HepG2 (cell line): ENCODE results near the gene ARIH1. TPM values are rescaled to one million over a fixed set of nuclear protein-coding genes. Genes with fewer than 3 reads are reported as not detected.

ENCODE experiments used
- ATAC-seq: fragments of 200-7000 bp; cut with Tn5 transposase; 3 replicates; pipeline ENCODE4 v1.9.1; 2020; ENCODE audit warnings: mild to moderate bottlenecking, moderate library complexity
- BruUV-seq: library from RNA; stranded (reverse); fragments of 400-500 nt; replicated peaks from 2 replicates; lab custom pipeline; 2021; lab: Mats Ljungman, UMichigan
- CTCF ChIA-PET: fragments of 300-600 bp; formaldehyde crosslinking; extraction: SDS; loops from one replicate; lab custom pipeline; 2021; ENCODE audit warnings: low total read pairs, inconsistent platforms, low intra/inter-chr PET ratio; lab: Yijun Ruan, JAX
- POLR2A ChIA-PET: fragments of 350-600 bp; sonication (Branson Sonifier 250); formaldehyde crosslinking; loops from one replicate; lab custom pipeline; 2020; ENCODE audit warnings: antibody characterized with exemption, inconsistent platforms; lab: Yijun Ruan, JAX
- DNase-seq: peaks from one replicate; pipeline ENCODE4 v3.0.0-alpha.2; 2015; ENCODE audit warnings: low spot score
- FAIRE-seq: peaks from 3 replicates; lab custom pipeline; 2011; peaks lifted over from hg19 to GRCh38; lab: Jason Lieb, UNC
- H2AFZ ChIP-seq: one replicate; pipeline ENCODE4 v1.6.1; 2011; ENCODE audit warnings: low read length, inconsistent platforms
- H3K27ac ChIP-seq: fragments of 300-600 bp; 3 replicates; pipeline ENCODE4 v1.8.0; 2011; ENCODE audit warnings: mixed run types, mild to moderate bottlenecking, mixed read lengths, low read length, inconsistent platforms; ENCODE audit not compliant: insufficient read depth; ENCODE audit errors: extremely low read length
- H3K27me3 ChIP-seq, 2 experiments: fragments of 200-600 bp in 1 of 2; 2 replicates in 1 of 2; 3 replicates in 1 of 2; pipeline versions ENCODE4 v1.6.0 to v1.8.0; 2011; ENCODE audit warnings: low read length in 2 of 2, mild to moderate bottlenecking in 2 of 2, moderate library complexity in 2 of 2, inconsistent platforms in 1 of 2; ENCODE audit not compliant: insufficient read depth in 2 of 2, control insufficient read depth in 1 of 2
- H3K36me3 ChIP-seq, 2 experiments: fragments of 200-600 bp in 1 of 2; replicated peaks in 1 of 2; 2 replicates in 1 of 2; 3 replicates in 1 of 2; pipeline versions ENCODE4 v1.5.1 to v1.8.0; 2011; ENCODE audit warnings: low read length in 2 of 2, inconsistent platforms in 1 of 2; ENCODE audit not compliant: insufficient read depth in 2 of 2, control insufficient read depth in 1 of 2
- H3K4me1 ChIP-seq: 2 replicates; pipeline ENCODE4 v1.5.1; 2012; ENCODE audit warnings: low read length, inconsistent platforms; ENCODE audit not compliant: insufficient read depth
- H3K4me2 ChIP-seq: 2 replicates; pipeline ENCODE4 v1.6.0; 2011; ENCODE audit warnings: low read depth, low read length, inconsistent platforms
- H3K4me3 ChIP-seq, 3 experiments: fragments of 200-600 bp in 1 of 3; sonication (generic), shearing (Covaris generic) in 1 of 3; replicated peaks in 1 of 3; 2 replicates each; pipeline ENCODE4 v1.5.1; 2011 to 2016; ENCODE audit warnings: low read length in 3 of 3, inconsistent platforms in 2 of 3, low read depth in 2 of 3, mild to moderate bottlenecking in 2 of 3, control low read depth in 1 of 3, mixed read lengths in 1 of 3; ENCODE audit not compliant: insufficient read depth in 1 of 3
- H3K79me2 ChIP-seq: one replicate; pipeline ENCODE4 v1.6.1; 2011; ENCODE audit warnings: low read length, inconsistent platforms; ENCODE audit not compliant: insufficient read depth
- H3K9ac ChIP-seq: 2 replicates; pipeline ENCODE4 v1.6.0; 2011; ENCODE audit warnings: mild to moderate bottlenecking, low read depth, low read length, inconsistent platforms; ENCODE audit not compliant: insufficient read depth
- H3K9me3 ChIP-seq: 2 replicates; pipeline ENCODE4 v1.5.1; 2012; ENCODE audit warnings: mild to moderate bottlenecking, low read length
- H4K20me1 ChIP-seq: 2 replicates; pipeline ENCODE4 v1.6.0; 2011; ENCODE audit warnings: inconsistent platforms, mild to moderate bottlenecking, low read length, moderate library complexity; ENCODE audit not compliant: insufficient read depth
- HDAC6 ChIP-seq: fragments of 200-600 bp; sonication (generic); IDR thresholded peaks from 2 replicates; pipeline ENCODE4 v1.7.0; 2017; ENCODE audit warnings: mild to moderate bottlenecking, antibody characterized with exemption, low read length, low read depth
- MYPOP ChIP-seq: sonication (generic); formaldehyde crosslinking; IDR thresholded peaks from 2 replicates; pipeline ENCODE4 v1.8.1; 2023; ENCODE audit warnings: mild to moderate bottlenecking, moderate library complexity, missing genetic modification reagents
- SMARCC2 ChIP-seq: fragments of 450-650 bp; IDR thresholded peaks from 2 replicates; pipeline ENCODE4 v1.6.1; 2017; ENCODE audit warnings: antibody characterized with exemption, mild to moderate bottlenecking
- ZFP90 ChIP-seq: sonication (generic); formaldehyde crosslinking; IDR thresholded peaks from 2 replicates; pipeline ENCODE4 v1.8.0; 2022; ENCODE audit warnings: missing genetic modification reagents, mild to moderate bottlenecking, inconsistent platforms, borderline replicate concordance
- ZNF878 ChIP-seq: sonication (generic); formaldehyde crosslinking; IDR thresholded peaks from 2 replicates; pipeline ENCODE4 v1.8.1; 2023; ENCODE audit warnings: mild to moderate bottlenecking, missing genetic modification reagents, moderate library complexity
- WGBS: methylation state at CpG from one replicate; pipeline ENCODE4 v1.1.6; 2017; ENCODE audit warnings: low lambda C conversion rate; 5-methylcytosine and 5-hydroxymethylcytosine counted together
- in situ Hi-C: cut with HindIII; loops from 2 replicates; pipeline ENCODE4 v1.10.0; 2017; ENCODE audit warnings: low pct_unique_long_range_greater_than_20kb; ENCODE audit not compliant: extremely low pct_ligation_motif_present
- intact Hi-C: fragments of 100-400 bp; cut with micrococcal nuclease; formaldehyde crosslinking; loops from one replicate; pipeline ENCODE4 v1.10.0; 2022; ENCODE audit not compliant: unreplicated experiment
- polyA plus RNA-seq, 8 experiments: library from polyadenylated mRNA; depleted of rRNA in 3 of 8; stranded (reverse) in 7 of 8; unstranded in 1 of 8; fragments of >200 nt; fragmentation: Illumina TruSeq in 4 of 8; extraction: Trizol in 4 of 8; gene quantifications; 2 replicates each; pipeline versions ENCODE4 v1.2.1 to v1.2.3, GENCODE V29; 2011 to 2016; ENCODE audit warnings: low read depth in 4 of 8, missing spikeins in 1 of 8, mixed read lengths in 1 of 8; ENCODE audit not compliant: insufficient read depth in 1 of 8
- total RNA-seq, 5 experiments: library from RNA; depleted of rRNA; stranded (reverse); fragments of >200 nt; fragmentation: Illumina TruSeq; extraction: Trizol; gene quantifications; 2 replicates each; pipeline ENCODE4 v1.2.3, GENCODE V29; 2016; ENCODE audit warnings: low read depth in 1 of 5
- TF ChIP-seq, protein P1 (sequence below), 2 experiments: sonication (generic) in 1 of 2; formaldehyde crosslinking in 1 of 2; IDR thresholded peaks; 2 replicates each; pipeline versions ENCODE4 v1.4.0 to v1.6.1; 2016 to 2020; ENCODE audit warnings: borderline replicate concordance in 1 of 2, low read depth in 1 of 2, mild to moderate bottlenecking in 1 of 2, missing genetic modification reagents in 1 of 2
- TF ChIP-seq, protein P2 (sequence below): sonication (generic); IDR thresholded peaks from 2 replicates; pipeline ENCODE4 v1.6.1; 2016; ENCODE audit warnings: low read depth, borderline replicate concordance

ARIH1 gene
- total and polyA plus RNA-seq, 2 of the 13 experiments (the other 11 are each of a cell fraction or from before 2014, with no cell fraction given), result 38.8 to 59.8 TPM

GRCh38 chr15:72460402-72460801 is 13.7 kb upstream of the ARIH1 start:
- ChIA-PET POLR2A (no interaction called here), CTCF (no interaction called here)
- Histone ChIP-seq H2AFZ (no peak overlapping the region), H3K4me3 (no peak overlapping the region), H3K9ac (no peak overlapping the region), H3K4me2 (no peak overlapping the region), H3K27ac (no peak overlapping the region), H3K27me3 (no peaks in the 10 kb centered on the region), H3K4me1 (no peaks in the 10 kb centered on the region), H3K9me3 (no peaks in the 10 kb centered on the region), H3K79me2 (no peaks in the 10 kb centered on the region), H3K36me3 (no peaks in the 10 kb centered on the region), H4K20me1 (no peaks in the 10 kb centered on the region)
- ATAC-seq (no peak), DNase-seq (no peak), FAIRE-seq (no peak)
- WGBS, result 66% methylated on average over 3 of the region's 3 CpGs
- in situ Hi-C loops, result no loop called here
- TF ChIP-seq ZFP90 (CRISPR knock-in tag) (no peak), SMARCC2 (no peak), MYPOP (no peak), HDAC6 (no peak), ZNF878 (CRISPR knock-in tag) (no peak)
- TF ChIP-seq, protein P1, sequence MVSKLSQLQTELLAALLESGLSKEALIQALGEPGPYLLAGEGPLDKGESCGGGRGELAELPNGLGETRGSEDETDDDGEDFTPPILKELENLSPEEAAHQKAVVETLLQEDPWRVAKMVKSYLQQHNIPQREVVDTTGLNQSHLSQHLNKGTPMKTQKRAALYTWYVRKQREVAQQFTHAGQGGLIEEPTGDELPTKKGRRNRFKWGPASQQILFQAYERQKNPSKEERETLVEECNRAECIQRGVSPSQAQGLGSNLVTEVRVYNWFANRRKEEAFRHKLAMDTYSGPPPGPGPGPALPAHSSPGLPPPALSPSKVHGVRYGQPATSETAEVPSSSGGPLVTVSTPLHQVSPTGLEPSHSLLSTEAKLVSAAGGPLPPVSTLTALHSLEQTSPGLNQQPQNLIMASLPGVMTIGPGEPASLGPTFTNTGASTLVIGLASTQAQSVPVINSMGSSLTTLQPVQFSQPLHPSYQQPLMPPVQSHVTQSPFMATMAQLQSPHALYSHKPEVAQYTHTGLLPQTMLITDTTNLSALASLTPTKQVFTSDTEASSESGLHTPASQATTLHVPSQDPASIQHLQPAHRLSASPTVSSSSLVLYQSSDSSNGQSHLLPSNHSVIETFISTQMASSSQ (IDR thresholded peaks at IDR 0.05; ENCODE audit: low read depth), result no peak
- TF ChIP-seq, protein P1 (CRISPR knock-in tag; IDR thresholded peaks at IDR 0.05; ENCODE audit: borderline replicate concordance), result no peak
- TF ChIP-seq, protein P2, sequence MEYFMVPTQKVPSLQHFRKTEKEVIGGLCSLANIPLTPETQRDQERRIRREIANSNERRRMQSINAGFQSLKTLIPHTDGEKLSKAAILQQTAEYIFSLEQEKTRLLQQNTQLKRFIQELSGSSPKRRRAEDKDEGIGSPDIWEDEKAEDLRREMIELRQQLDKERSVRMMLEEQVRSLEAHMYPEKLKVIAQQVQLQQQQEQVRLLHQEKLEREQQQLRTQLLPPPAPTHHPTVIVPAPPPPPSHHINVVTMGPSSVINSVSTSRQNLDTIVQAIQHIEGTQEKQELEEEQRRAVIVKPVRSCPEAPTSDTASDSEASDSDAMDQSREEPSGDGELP, result no peak
- intact Hi-C loops, result no loop called here
- BruUV-seq, result no TSS peak
